Lower lobe of right lung (tissue), 2 donors: Measurements from ENCODE around the gene IDI1. TPM values are rescaled to one million over a fixed set of nuclear protein-coding genes. Genes with fewer than 3 reads are reported as not detected.
A peak's percentile ranks its signal among the peaks of the same experiment; 100 is the strongest.

ENCODE experiments used
- ATAC-seq, 2 donors: fragments of 200-7000 bp; cut with Tn5 transposase; one replicate each; pipeline ENCODE4 v1.9.1; 2020 to 2022; ENCODE audit warnings: mild to moderate bottlenecking in 2 of 2, moderate library complexity in 2 of 2
- DNase-seq: peaks from one replicate; pipeline ENCODE4 v3.0.0-alpha.2; 2020
- H3K27ac ChIP-seq: fragments of 200-600 bp; one replicate; pipeline ENCODE4 v1.8.0; 2022
- H3K27me3 ChIP-seq: fragments of 200-600 bp; one replicate; pipeline ENCODE4 v1.8.0; 2022; ENCODE audit warnings: low read depth
- H3K36me3 ChIP-seq: fragments of 200-600 bp; one replicate; pipeline ENCODE4 v1.8.0; 2022; ENCODE audit warnings: mild to moderate bottlenecking
- H3K4me1 ChIP-seq: fragments of 200-600 bp; one replicate; pipeline ENCODE4 v1.8.0; 2022
- H3K4me3 ChIP-seq: fragments of 200-600 bp; one replicate; pipeline ENCODE4 v1.8.0; 2022; ENCODE audit warnings: mild to moderate bottlenecking
- H3K9me3 ChIP-seq: fragments of 200-600 bp; one replicate; pipeline ENCODE4 v1.8.0; 2022
- CTCF ChIP-seq: fragments of 200-600 bp; IDR thresholded peaks from one replicate; pipeline ENCODE4 v1.8.0; 2022; ENCODE audit warnings: antibody characterized with exemption, mild to moderate bottlenecking
- intact Hi-C: fragments of 100-400 bp; cut with DNase I; formaldehyde crosslinking; loops from one replicate; pipeline ENCODE4 v1.11.0; 2022
- long read RNA-seq: library from polyadenylated mRNA; unstranded; transcript quantifications from one replicate; pipeline ENCODE4 v2.0.0, GENCODE V29; 2021
- total RNA-seq: library from RNA; stranded (reverse); fragmentation: NEBNext Ultra II Directional; extraction: Animal tissue kit (Norgen Biotek cat#: 25700); gene quantifications from one replicate; pipeline ENCODE4 v1.2.1, GENCODE V29; 2021
- donor health status: DM: no; HTN: yes; CAD: no; lungs with severe emphysema.

IDI1 gene
- total RNA-seq: 49.5 TPM
- long read RNA-seq, transcript IDI1-205 (4 exons, 1,066 nt): minor isoform, 29 of 135 reads
- long read RNA-seq, transcript IDI1-201 (5 exons, 2,301 nt): major isoform, 81 of 135 reads
- long read RNA-seq, partial matches to known transcripts: 9 of 135 reads
- long read RNA-seq, other reads (novel, unspliced or antisense): 16 of 135 reads

GRCh38 chr10:1048732-1049424, at the start of gene IDI1:
Gene IDI1 (minus strand): TSS chr10:1049119. CDS start chr10:1049003, 116 bp downstream.
- peak; percentile 99 for DNase-seq
- peak; percentile 97 to 98 for ATAC-seq
- Histone ChIP-seq H3K4me1 (peaks cover 57% of the 10 kb centered on the region), H3K9me3 (no peaks in the 10 kb centered on the region), H3K4me3 (peak within 1 kb of the TSS; percentile 79), H3K27ac (peak within 1 kb of the TSS; percentile 100), H3K36me3 (peaks cover 11% of the 10 kb centered on the region), H3K27me3 (no peaks in the 10 kb centered on the region)
- intact Hi-C loops: no loop called here
- no peak for TF ChIP-seq CTCF

- intact Hi-C loops: no loop called here
- ATAC-seq (no peak), DNase-seq (no peak)
- Histone ChIP-seq H3K9me3 (no peaks in the 10 kb centered on the region), H3K4me1 (no peaks in the 10 kb centered on the region), H3K4me3 (no peak overlapping the region), H3K27me3 (no peaks in the 10 kb centered on the region), H3K27ac (no peak overlapping the region), H3K36me3 (peaks cover 90% of the 10 kb centered on the region)
- TF ChIP-seq CTCF: no peak
These were observed 48.5 kb upstream of the IDI1 start for GRCh38 chr10:1097436-1097835.

- Histone ChIP-seq H3K27ac (no peak overlapping the region), H3K36me3 (peaks cover 88% of the 10 kb centered on the region), H3K4me3 (no peak overlapping the region), H3K27me3 (no peaks in the 10 kb centered on the region), H3K4me1 (no peaks in the 10 kb centered on the region), H3K9me3 (no peaks in the 10 kb centered on the region)
- TF ChIP-seq CTCF: no peak
- ATAC-seq: no peak
- intact Hi-C loops: no loop called here
- no peak for DNase-seq
These were observed 47.5 kb upstream of the IDI1 start for GRCh38 chr10:1096287-1096889.

- intact Hi-C loops: no loop called here
- Histone ChIP-seq H3K27ac (no peak overlapping the region), H3K9me3 (no peaks in the 10 kb centered on the region), H3K36me3 (peaks cover 90% of the 10 kb centered on the region), H3K4me3 (no peak overlapping the region), H3K4me1 (no peaks in the 10 kb centered on the region), H3K27me3 (no peaks in the 10 kb centered on the region)
- no peak for TF ChIP-seq CTCF
- ATAC-seq: no peak
- DNase-seq: no peak
These were observed 46.6 kb upstream of the IDI1 start for GRCh38 chr10:1095498-1095897.

- no peak for TF ChIP-seq CTCF
- Histone ChIP-seq H3K4me1 (no peaks in the 10 kb centered on the region), H3K27ac (no peak overlapping the region), H3K4me3 (no peak overlapping the region), H3K36me3 (peaks cover 90% of the 10 kb centered on the region), H3K9me3 (no peaks in the 10 kb centered on the region), H3K27me3 (no peaks in the 10 kb centered on the region)
- DNase-seq (no peak), ATAC-seq (no peak)
- intact Hi-C loops: no loop called here
These were observed 45.5 kb upstream of the IDI1 start for GRCh38 chr10:1094112-1095057.
